Cardiac fibroblast (primary cell): ENCODE results near the gene FOXO6.

Experiments used
- DNase-seq, 2 donors: peaks; one replicate each; pipeline versions ENCODE4 v3.0.0 to v3.0.0-alpha.2; 2010; ENCODE audit warnings: low read depth in 2 of 2
- H3K4me3 ChIP-seq, 2 donors: replicated peaks in 1 of 2; 1 replicate in 1 of 2; 2 replicates in 1 of 2; pipeline ENCODE4 v1.5.1; 2011; ENCODE audit warnings: low read depth in 2 of 2, low read length in 2 of 2, mild to moderate bottlenecking in 2 of 2, moderate library complexity in 1 of 2
- TF ChIP-seq, protein P1 (sequence below): IDR thresholded peaks from one replicate; pipeline ENCODE4 v1.5.1; 2011; ENCODE audit warnings: low read depth, mild to moderate bottlenecking, low read length, inconsistent platforms

FOXO6 gene

DNA sequence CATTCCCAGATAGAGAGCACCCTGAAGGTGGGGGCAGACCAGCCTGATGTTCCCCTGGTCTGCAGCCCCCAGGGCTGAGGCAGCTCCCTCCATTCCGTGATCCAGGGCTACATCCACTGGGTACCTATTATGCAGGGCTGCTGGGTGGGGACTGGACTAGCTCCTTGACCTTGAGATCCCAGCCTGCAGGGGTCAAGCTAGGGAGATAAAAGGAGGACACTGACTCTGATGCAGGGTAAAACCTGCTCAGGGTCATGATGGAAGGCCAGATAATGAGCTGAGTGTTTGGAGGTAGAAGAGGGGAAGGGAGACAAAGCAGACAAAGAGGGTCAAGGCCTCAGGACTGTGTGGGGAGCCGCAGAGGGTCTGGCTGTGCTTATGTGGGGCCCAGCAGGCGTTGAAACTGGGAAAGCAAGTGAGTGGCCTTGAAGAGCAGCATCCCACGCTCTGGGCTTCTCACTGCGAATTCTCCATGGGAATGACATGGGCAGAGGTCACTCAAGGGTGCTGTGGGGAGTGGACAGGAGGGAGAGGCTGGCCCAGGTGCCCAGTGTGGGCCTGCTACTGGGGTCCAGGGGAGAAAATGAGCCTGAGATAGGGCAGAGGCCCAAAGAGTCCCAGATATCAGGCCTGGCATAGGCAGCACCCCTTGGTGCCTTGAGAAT lies 9.7 kb downstream of the FOXO6 start:
- DNase-seq, result no peak
- no peak overlapping the region for H3K4me3 ChIP-seq
- TF ChIP-seq, protein P1, sequence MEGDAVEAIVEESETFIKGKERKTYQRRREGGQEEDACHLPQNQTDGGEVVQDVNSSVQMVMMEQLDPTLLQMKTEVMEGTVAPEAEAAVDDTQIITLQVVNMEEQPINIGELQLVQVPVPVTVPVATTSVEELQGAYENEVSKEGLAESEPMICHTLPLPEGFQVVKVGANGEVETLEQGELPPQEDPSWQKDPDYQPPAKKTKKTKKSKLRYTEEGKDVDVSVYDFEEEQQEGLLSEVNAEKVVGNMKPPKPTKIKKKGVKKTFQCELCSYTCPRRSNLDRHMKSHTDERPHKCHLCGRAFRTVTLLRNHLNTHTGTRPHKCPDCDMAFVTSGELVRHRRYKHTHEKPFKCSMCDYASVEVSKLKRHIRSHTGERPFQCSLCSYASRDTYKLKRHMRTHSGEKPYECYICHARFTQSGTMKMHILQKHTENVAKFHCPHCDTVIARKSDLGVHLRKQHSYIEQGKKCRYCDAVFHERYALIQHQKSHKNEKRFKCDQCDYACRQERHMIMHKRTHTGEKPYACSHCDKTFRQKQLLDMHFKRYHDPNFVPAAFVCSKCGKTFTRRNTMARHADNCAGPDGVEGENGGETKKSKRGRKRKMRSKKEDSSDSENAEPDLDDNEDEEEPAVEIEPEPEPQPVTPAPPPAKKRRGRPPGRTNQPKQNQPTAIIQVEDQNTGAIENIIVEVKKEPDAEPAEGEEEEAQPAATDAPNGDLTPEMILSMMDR, result no peak

GRCh38 chr1:41371630-41372599 lies 10.7 kb downstream of the FOXO6 start:
- no peak for DNase-seq
- TF ChIP-seq, protein P1, result no peak
- no peak overlapping the region for H3K4me3 ChIP-seq

GRCh38 chr1:41372600-41372993 lies 11.4 kb downstream of the FOXO6 start:
- H3K4me3 ChIP-seq, result no peak overlapping the region
- no peak for DNase-seq
- TF ChIP-seq, protein P1, result no peak

DNA sequence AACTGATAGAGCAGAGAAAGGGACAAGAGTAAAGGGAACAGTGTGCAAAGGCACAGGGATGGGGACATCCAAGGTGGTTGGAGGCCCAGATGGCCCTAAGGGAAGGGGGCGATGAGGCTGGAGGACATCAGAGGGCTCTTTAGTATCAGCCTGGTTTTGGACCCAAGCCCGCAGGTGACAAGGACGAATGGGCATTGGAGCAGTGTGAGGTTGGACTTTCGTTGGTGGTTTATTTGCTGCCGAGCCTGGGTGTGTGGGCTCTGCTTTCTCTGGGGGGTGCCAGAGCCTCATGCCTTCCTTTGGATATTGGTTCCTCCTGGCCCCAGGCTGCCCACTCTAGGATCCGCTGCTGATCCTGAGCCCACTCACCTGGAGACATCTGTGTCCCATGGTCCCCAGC lies 12.1 kb downstream of the FOXO6 start:
- TF ChIP-seq, protein P1, result no peak
- H3K4me3 ChIP-seq, result no peak overlapping the region
- no peak for DNase-seq

DNA sequence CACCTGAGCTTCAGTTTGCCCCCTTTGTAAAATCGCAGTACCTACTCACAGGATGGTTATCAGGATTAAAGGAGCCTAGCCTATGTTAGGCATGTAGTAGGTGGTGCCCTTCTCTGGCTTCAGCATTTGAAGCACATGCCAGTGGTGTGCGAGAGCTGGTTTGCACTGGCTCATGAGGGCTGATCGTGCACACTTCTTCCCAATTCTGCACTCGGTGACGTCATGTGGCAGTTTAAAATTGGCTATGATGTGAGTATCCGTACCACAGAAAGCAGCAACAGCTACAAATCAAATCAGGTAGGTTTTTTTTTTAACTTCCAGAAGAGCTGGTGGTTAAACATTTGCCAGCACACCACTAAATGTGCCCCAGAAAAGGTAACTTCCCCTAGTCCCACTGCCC lies 13.5 kb downstream of the FOXO6 start:
- TF ChIP-seq, protein P1, result no peak
- no peak for DNase-seq
- no peak overlapping the region for H3K4me3 ChIP-seq

- H3K4me3 ChIP-seq, result no peak overlapping the region
- DNase-seq, result no peak
- TF ChIP-seq, protein P1, result no peak
Measured at GRCh38 chr1:41377397-41377796, 16.2 kb downstream of the FOXO6 start.
